SK-N-SH (cell line): ENCODE results near the gene SV2C. TPM values are rescaled to one million over a fixed set of nuclear protein-coding genes. Genes with fewer than 3 reads are reported as not detected.

Experiments
- CTCF ChIA-PET: fragments of 300-600, 350-600 bp; formaldehyde crosslinking; extraction: SDS; loops from one replicate; lab custom pipeline; 2021; lab: Yijun Ruan, JAX
- POLR2A ChIA-PET: fragments of 350-600 bp; sonication (Branson Sonifier 250); formaldehyde crosslinking; extraction: SDS; loops from one replicate; lab custom pipeline; 2020; ENCODE audit warnings: antibody characterized with exemption, inconsistent platforms; lab: Yijun Ruan, JAX
- DNase-seq: peaks from one replicate; pipeline ENCODE4 v3.0.0; 2012
- H2AFZ ChIP-seq: fragments of 200-600 bp; sonication (generic); 2 replicates; pipeline ENCODE4 v1.8.1; 2016; ENCODE audit warnings: antibody characterized with exemption, mild to moderate bottlenecking, low read depth
- H3F3A ChIP-seq: fragments of 200-600 bp; sonication (generic); replicated peaks from 2 replicates; pipeline ENCODE3; 2016; ENCODE audit warnings: antibody characterized with exemption, mild to moderate bottlenecking; ENCODE audit not compliant: insufficient read depth
- H3K27ac ChIP-seq, 2 experiments: fragments of 200-500 bp in 1 of 2; fragments of 200-600 bp in 1 of 2; sonication (Bioruptor generic) in 1 of 2; sonication (generic), shearing (Covaris generic) in 1 of 2; 2 replicates each; pipeline versions ENCODE4 v1.5.1 to v1.6.1; 2014 to 2016; ENCODE audit warnings: low read depth in 2 of 2, inconsistent platforms in 1 of 2, low read length in 1 of 2, mild to moderate bottlenecking in 1 of 2, mixed read lengths in 1 of 2
- H3K27me3 ChIP-seq: fragments of 200-600 bp; sonication (generic), shearing (Covaris generic); 2 replicates; pipeline ENCODE4 v1.6.1; 2016; ENCODE audit warnings: mixed run types; ENCODE audit not compliant: insufficient read depth
- H3K36me3 ChIP-seq, 2 experiments: fragments of 200-500 bp in 1 of 2; fragments of 200-600 bp in 1 of 2; sonication (Bioruptor generic) in 1 of 2; sonication (generic) in 1 of 2; replicated peaks in 1 of 2; 2 replicates each; pipeline versions ENCODE3 to v1.5.1; 2014 to 2016; ENCODE audit warnings: low read length in 1 of 2, mild to moderate bottlenecking in 1 of 2; ENCODE audit not compliant: insufficient read depth in 2 of 2, control insufficient read depth in 1 of 2
- H3K4me1 ChIP-seq, 2 experiments: fragments of 200-500 bp in 1 of 2; fragments of 200-600 bp in 1 of 2; sonication (Bioruptor generic) in 1 of 2; sonication (generic), shearing (Covaris generic) in 1 of 2; 2 replicates each; pipeline versions ENCODE4 v1.5.1 to v1.6.1; 2014 to 2016; ENCODE audit warnings: low read depth in 1 of 2, low read length in 1 of 2, mixed run types in 1 of 2; ENCODE audit not compliant: insufficient read depth in 2 of 2, control insufficient read depth in 1 of 2
- H3K4me2 ChIP-seq: fragments of 200-600 bp; sonication (generic), shearing (Covaris generic); 2 replicates; pipeline ENCODE4 v1.6.1; 2017; ENCODE audit warnings: mixed run types
- H3K4me3 ChIP-seq, 2 experiments: fragments of 200-500 bp in 1 of 2; fragments of 200-600 bp in 1 of 2; sonication (Bioruptor generic) in 1 of 2; sonication (generic), shearing (Covaris generic) in 1 of 2; 2 replicates each; pipeline versions ENCODE4 v1.5.1 to v1.8.1; 2014 to 2016; ENCODE audit warnings: low read depth in 2 of 2, inconsistent platforms in 1 of 2, low read length in 1 of 2, mild to moderate bottlenecking in 1 of 2, mixed read lengths in 1 of 2, moderate library complexity in 1 of 2
- H3K79me2 ChIP-seq: fragments of 200-600 bp; sonication (generic); 2 replicates; pipeline ENCODE4 v1.8.1; 2017; ENCODE audit warnings: mild to moderate bottlenecking; ENCODE audit not compliant: insufficient read depth
- H3K9ac ChIP-seq: fragments of 200-600 bp; sonication (generic); 2 replicates; pipeline ENCODE4 v1.6.1; 2017; ENCODE audit warnings: mixed run types
- H3K9me2 ChIP-seq: fragments of 200-600 bp; sonication (generic); 2 replicates; pipeline ENCODE4 v1.6.1; 2017; ENCODE audit warnings: mixed run types
- H3K9me3 ChIP-seq: fragments of 200-600 bp; sonication (generic); 2 replicates; pipeline ENCODE4 v1.6.1; 2017; ENCODE audit warnings: mixed run types, mild to moderate bottlenecking, moderate library complexity
- H4K20me1 ChIP-seq: fragments of 200-600 bp; sonication (generic); 2 replicates; pipeline ENCODE4 v1.6.1; 2017; ENCODE audit warnings: mild to moderate bottlenecking, mixed run types; ENCODE audit not compliant: insufficient read depth
- CHD2 ChIP-seq: fragments of 150-350 bp; IDR thresholded peaks from 2 replicates; pipeline ENCODE4 v1.6.1; 2018; ENCODE audit warnings: low read length; ENCODE audit not compliant: partially characterized antibody
- EP300 ChIP-seq, 2 experiments: IDR thresholded peaks; 2 replicates each; pipeline versions ENCODE4 v1.4.0 to v1.6.1; 2012; ENCODE audit warnings: borderline replicate concordance in 1 of 2, low read depth in 1 of 2, low read length in 1 of 2
- EZH2phosphoT487 ChIP-seq: fragments of 200-600 bp; sonication (generic); IDR thresholded peaks from 2 replicates; pipeline ENCODE4 v1.6.1; 2017; ENCODE audit warnings: low read depth, mixed run types, mild to moderate bottlenecking, antibody characterized with exemption, moderate library complexity, borderline replicate concordance
- FOXJ3 ChIP-seq: sonication (generic); formaldehyde crosslinking; IDR thresholded peaks from 2 replicates; pipeline ENCODE4 v1.5.1; 2020; ENCODE audit warnings: mild to moderate bottlenecking, missing genetic modification reagents
- GATA2 ChIP-seq: sonication (generic); formaldehyde crosslinking; IDR thresholded peaks from 2 replicates; pipeline ENCODE4 v1.5.0; 2020; ENCODE audit warnings: mild to moderate bottlenecking, missing genetic modification reagents
- MXI1 ChIP-seq: IDR thresholded peaks from 2 replicates; pipeline ENCODE4 v1.6.1; 2012; ENCODE audit warnings: mild to moderate bottlenecking, low read depth, low read length, improper control_type of control experiment
- RXRA ChIP-seq: IDR thresholded peaks from 2 replicates; pipeline ENCODE4 v1.4.0; 2012; ENCODE audit warnings: low read depth, mild to moderate bottlenecking, borderline replicate concordance
- TAF1 ChIP-seq: IDR thresholded peaks from 2 replicates; pipeline ENCODE4 v1.6.1; 2012; ENCODE audit warnings: low read depth, mild to moderate bottlenecking, low read length, moderate library complexity, borderline replicate concordance
- TEAD4 ChIP-seq: IDR thresholded peaks from 2 replicates; pipeline ENCODE4 v1.4.0; 2012; ENCODE audit warnings: mild to moderate bottlenecking, borderline replicate concordance; ENCODE audit not compliant: insufficient read depth
- WGBS: methylation state at CpG from one replicate; pipeline ENCODE4 v1.1.6; 2017; ENCODE audit warnings: low lambda C conversion rate; 5-methylcytosine and 5-hydroxymethylcytosine counted together
- polyA plus RNA-seq, 3 experiments: library from polyadenylated mRNA; depleted of rRNA; stranded (reverse); fragments of >200 nt; gene quantifications; 2 replicates each; pipeline ENCODE4 v1.2.3, GENCODE V29; 2012
- TF ChIP-seq, protein P1 (sequence below): fragments of 150-350 bp; IDR thresholded peaks from 2 replicates; pipeline ENCODE4 v1.6.1; 2016; ENCODE audit warnings: mild to moderate bottlenecking, low read depth, low read length
- TF ChIP-seq, protein P2 (sequence below): IDR thresholded peaks from 2 replicates; pipeline ENCODE4 v1.4.0; 2012; ENCODE audit warnings: low read depth, borderline replicate concordance
- TF ChIP-seq, protein P3 (sequence below): IDR thresholded peaks from 2 replicates; pipeline ENCODE4 v1.4.0; 2012; ENCODE audit warnings: low read depth, borderline replicate concordance
- TF ChIP-seq, protein P4 (sequence below): IDR thresholded peaks from 2 replicates; pipeline ENCODE4 v1.6.1; 2012; ENCODE audit warnings: mild to moderate bottlenecking, low read depth, low read length, moderate library complexity

Gene SV2C
- polyA plus RNA-seq, 1 of the 3 experiments (the other 2 are of a cell fraction), result 0.05 TPM

DNA sequence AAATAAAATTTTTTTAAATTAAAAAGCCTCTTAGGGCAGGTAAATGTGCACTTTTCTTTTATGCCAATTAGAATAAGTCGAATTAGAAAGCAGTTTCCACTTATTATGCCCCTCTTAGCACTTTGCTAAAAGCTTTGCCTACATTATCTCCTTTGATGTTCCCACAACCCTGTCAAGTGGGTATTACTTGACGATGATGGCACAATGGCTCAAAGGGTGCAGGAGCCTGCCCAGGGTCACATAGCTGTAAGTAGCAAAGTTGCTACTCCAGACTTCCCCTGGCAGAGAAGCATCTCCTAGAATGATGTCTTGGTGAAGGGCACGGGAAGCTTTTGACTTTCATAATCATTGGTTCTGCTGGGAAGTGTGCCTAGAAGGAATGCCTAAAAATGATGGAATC, 301.5 kb downstream of the SV2C start:
- POLR2A ChIA-PET, result interaction anchor here (0.6 kb wide), 1 partner anchor 33 kb away, joined by 3 read pairs; no protein-coding TSS in a partner anchor
- H3K4me3 ChIP-seq, result no peak overlapping the region

DNA sequence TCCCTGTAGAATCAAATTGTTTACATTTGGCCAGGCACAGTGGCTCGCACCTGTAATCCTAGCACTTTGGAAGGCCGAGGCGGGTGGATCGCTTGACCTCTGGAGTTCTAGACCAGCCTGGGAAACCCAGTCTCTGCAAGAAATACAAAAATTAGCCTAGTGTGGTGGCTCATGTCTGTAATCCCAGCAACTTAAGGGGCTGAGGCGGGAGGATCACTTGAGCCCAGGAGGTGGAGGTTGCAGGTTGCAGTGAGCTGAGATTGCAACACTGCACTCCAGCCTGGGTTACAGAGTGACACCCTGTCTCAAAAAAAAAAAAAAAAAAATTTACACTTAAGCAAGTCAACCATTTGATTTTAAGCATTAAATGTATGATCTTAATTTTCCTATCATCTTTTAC, 302.4 kb downstream of the SV2C start:
- POLR2A ChIA-PET, result no interaction called here
- Histone ChIP-seq H4K20me1 (no peaks in the 10 kb centered on the region), H2AFZ (no peak overlapping the region), H3K4me3 (no peak overlapping the region), H3K9me2 (no peaks in the 10 kb centered on the region), H3K4me1 (peaks cover 0 to 12% of the 10 kb centered on the region in 2 experiments; a peak in 1 of 4 replicates), H3K27ac (no peak overlapping the region), H3K9ac (no peak overlapping the region), H3F3A (no peaks in the 10 kb centered on the region), H3K9me3 (no peaks in the 10 kb centered on the region), H3K27me3 (no peaks in the 10 kb centered on the region; the same call in 1 of the 2 replicates), H3K36me3 (no peaks in the 10 kb centered on the region), H3K4me2 (no peak overlapping the region), H3K79me2 (no peaks in the 10 kb centered on the region)
- 96% methylated on average over 5 of the region's 5 CpGs for WGBS
- DNase-seq, result no peak
- CTCF ChIA-PET, result interaction anchor here (0.9 to 1.7 kb wide), 3 partner anchors 17 to 389 kb away, joined by 4 to 6 read pairs (median 5); no protein-coding TSS in a partner anchor
- TF ChIP-seq RXRA, result no peak
- no peak for TF ChIP-seq TEAD4
- TF ChIP-seq, protein P1, sequence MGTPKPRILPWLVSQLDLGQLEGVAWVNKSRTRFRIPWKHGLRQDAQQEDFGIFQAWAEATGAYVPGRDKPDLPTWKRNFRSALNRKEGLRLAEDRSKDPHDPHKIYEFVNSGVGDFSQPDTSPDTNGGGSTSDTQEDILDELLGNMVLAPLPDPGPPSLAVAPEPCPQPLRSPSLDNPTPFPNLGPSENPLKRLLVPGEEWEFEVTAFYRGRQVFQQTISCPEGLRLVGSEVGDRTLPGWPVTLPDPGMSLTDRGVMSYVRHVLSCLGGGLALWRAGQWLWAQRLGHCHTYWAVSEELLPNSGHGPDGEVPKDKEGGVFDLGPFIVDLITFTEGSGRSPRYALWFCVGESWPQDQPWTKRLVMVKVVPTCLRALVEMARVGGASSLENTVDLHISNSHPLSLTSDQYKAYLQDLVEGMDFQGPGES, result no peak
- TF ChIP-seq, protein P2, sequence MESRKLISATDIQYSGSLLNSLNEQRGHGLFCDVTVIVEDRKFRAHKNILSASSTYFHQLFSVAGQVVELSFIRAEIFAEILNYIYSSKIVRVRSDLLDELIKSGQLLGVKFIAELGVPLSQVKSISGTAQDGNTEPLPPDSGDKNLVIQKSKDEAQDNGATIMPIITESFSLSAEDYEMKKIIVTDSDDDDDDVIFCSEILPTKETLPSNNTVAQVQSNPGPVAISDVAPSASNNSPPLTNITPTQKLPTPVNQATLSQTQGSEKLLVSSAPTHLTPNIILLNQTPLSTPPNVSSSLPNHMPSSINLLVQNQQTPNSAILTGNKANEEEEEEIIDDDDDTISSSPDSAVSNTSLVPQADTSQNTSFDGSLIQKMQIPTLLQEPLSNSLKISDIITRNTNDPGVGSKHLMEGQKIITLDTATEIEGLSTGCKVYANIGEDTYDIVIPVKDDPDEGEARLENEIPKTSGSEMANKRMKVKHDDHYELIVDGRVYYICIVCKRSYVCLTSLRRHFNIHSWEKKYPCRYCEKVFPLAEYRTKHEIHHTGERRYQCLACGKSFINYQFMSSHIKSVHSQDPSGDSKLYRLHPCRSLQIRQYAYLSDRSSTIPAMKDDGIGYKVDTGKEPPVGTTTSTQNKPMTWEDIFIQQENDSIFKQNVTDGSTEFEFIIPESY, result no peak
- TF ChIP-seq, protein P3, sequence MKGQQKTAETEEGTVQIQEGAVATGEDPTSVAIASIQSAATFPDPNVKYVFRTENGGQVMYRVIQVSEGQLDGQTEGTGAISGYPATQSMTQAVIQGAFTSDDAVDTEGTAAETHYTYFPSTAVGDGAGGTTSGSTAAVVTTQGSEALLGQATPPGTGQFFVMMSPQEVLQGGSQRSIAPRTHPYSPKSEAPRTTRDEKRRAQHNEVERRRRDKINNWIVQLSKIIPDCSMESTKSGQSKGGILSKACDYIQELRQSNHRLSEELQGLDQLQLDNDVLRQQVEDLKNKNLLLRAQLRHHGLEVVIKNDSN, result no peak
- no peak for TF ChIP-seq MXI1
- TF ChIP-seq CHD2, result no peak
- no peak for TF ChIP-seq EP300 (IDR thresholded peaks at IDR 0.05; ENCODE audit: borderline replicate concordance in 1 of 2, low read depth in 1 of 2, low read length in 1 of 2)
- TF ChIP-seq FOXJ3 (CRISPR knock-in tag), result no peak

More for the DNA sequence above, 301.5 kb downstream of the SV2C start:
- WGBS, result 82% methylated on average over 3 of the region's 3 CpGs
- no peaks in the 10 kb centered on the region; the same call in 1 of the 2 replicates for H3K27me3 ChIP-seq
- no peaks in the 10 kb centered on the region for H3K9me2 ChIP-seq
- H3K4me2 ChIP-seq, result no peak overlapping the region
- no peak overlapping the region for H2AFZ ChIP-seq
- no peak for DNase-seq
- H3K36me3 ChIP-seq, result no peaks in the 10 kb centered on the region
- no peak overlapping the region for H3K9ac ChIP-seq
- H3F3A ChIP-seq, result no peaks in the 10 kb centered on the region
- CTCF ChIA-PET, result interaction anchor here (1.9 kb wide), 1 partner anchor 19 kb away, joined by 12 read pairs; the partner anchor contains the start of gene IQGAP2
- TF ChIP-seq EZH2phosphoT487 (no peak), TAF1 (no peak), GATA2 (CRISPR knock-in tag) (no peak), EP300 (IDR thresholded peaks at IDR 0.05; ENCODE audit: borderline replicate concordance in 1 of 2, low read depth in 1 of 2, low read length in 1 of 2) (no peak)
- TF ChIP-seq, protein P3, result no peak
- TF ChIP-seq, protein P4, sequence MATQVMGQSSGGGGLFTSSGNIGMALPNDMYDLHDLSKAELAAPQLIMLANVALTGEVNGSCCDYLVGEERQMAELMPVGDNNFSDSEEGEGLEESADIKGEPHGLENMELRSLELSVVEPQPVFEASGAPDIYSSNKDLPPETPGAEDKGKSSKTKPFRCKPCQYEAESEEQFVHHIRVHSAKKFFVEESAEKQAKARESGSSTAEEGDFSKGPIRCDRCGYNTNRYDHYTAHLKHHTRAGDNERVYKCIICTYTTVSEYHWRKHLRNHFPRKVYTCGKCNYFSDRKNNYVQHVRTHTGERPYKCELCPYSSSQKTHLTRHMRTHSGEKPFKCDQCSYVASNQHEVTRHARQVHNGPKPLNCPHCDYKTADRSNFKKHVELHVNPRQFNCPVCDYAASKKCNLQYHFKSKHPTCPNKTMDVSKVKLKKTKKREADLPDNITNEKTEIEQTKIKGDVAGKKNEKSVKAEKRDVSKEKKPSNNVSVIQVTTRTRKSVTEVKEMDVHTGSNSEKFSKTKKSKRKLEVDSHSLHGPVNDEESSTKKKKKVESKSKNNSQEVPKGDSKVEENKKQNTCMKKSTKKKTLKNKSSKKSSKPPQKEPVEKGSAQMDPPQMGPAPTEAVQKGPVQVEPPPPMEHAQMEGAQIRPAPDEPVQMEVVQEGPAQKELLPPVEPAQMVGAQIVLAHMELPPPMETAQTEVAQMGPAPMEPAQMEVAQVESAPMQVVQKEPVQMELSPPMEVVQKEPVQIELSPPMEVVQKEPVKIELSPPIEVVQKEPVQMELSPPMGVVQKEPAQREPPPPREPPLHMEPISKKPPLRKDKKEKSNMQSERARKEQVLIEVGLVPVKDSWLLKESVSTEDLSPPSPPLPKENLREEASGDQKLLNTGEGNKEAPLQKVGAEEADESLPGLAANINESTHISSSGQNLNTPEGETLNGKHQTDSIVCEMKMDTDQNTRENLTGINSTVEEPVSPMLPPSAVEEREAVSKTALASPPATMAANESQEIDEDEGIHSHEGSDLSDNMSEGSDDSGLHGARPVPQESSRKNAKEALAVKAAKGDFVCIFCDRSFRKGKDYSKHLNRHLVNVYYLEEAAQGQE, result no peak
- H3K4me1 ChIP-seq, result peaks cover 0 to 12% of the 10 kb centered on the region in 2 experiments; a peak in 1 of 4 replicates
- H3K79me2 ChIP-seq, result no peaks in the 10 kb centered on the region
- no peaks in the 10 kb centered on the region for H4K20me1 ChIP-seq
- H3K9me3 ChIP-seq, result no peaks in the 10 kb centered on the region
- no peak overlapping the region for H3K27ac ChIP-seq
